HepG2 (cell line): ENCODE results near the gene TALDO1. TPM values are rescaled to one million over a fixed set of nuclear protein-coding genes. Genes with fewer than 3 reads are reported as not detected.

ENCODE experiments used
- ATAC-seq: fragments of 200-7000 bp; cut with Tn5 transposase; 3 replicates; pipeline ENCODE4 v1.9.1; 2020; ENCODE audit warnings: mild to moderate bottlenecking, moderate library complexity
- BruUV-seq: library from RNA; stranded (reverse); fragments of 400-500 nt; replicated peaks from 2 replicates; lab custom pipeline; 2021; lab: Mats Ljungman, UMichigan
- CTCF ChIA-PET: fragments of 300-600 bp; formaldehyde crosslinking; extraction: SDS; loops from one replicate; lab custom pipeline; 2021; ENCODE audit warnings: low total read pairs, inconsistent platforms, low intra/inter-chr PET ratio; lab: Yijun Ruan, JAX
- POLR2A ChIA-PET: fragments of 350-600 bp; sonication (Branson Sonifier 250); formaldehyde crosslinking; loops from one replicate; lab custom pipeline; 2020; ENCODE audit warnings: antibody characterized with exemption, inconsistent platforms; lab: Yijun Ruan, JAX
- DNase-seq: peaks from one replicate; pipeline ENCODE4 v3.0.0-alpha.2; 2015; ENCODE audit warnings: low spot score
- FAIRE-seq: peaks from 3 replicates; lab custom pipeline; 2011; peaks lifted over from hg19 to GRCh38; lab: Jason Lieb, UNC
- H2AFZ ChIP-seq: one replicate; pipeline ENCODE4 v1.6.1; 2011; ENCODE audit warnings: low read length, inconsistent platforms
- H3K27ac ChIP-seq: fragments of 300-600 bp; 3 replicates; pipeline ENCODE4 v1.8.0; 2011; ENCODE audit warnings: mixed run types, mild to moderate bottlenecking, mixed read lengths, low read length, inconsistent platforms; ENCODE audit not compliant: insufficient read depth; ENCODE audit errors: extremely low read length
- H3K27me3 ChIP-seq, 2 experiments: fragments of 200-600 bp in 1 of 2; 2 replicates in 1 of 2; 3 replicates in 1 of 2; pipeline versions ENCODE4 v1.6.0 to v1.8.0; 2011; ENCODE audit warnings: low read length in 2 of 2, mild to moderate bottlenecking in 2 of 2, moderate library complexity in 2 of 2, inconsistent platforms in 1 of 2; ENCODE audit not compliant: insufficient read depth in 2 of 2, control insufficient read depth in 1 of 2
- H3K36me3 ChIP-seq, 2 experiments: fragments of 200-600 bp in 1 of 2; replicated peaks in 1 of 2; 2 replicates in 1 of 2; 3 replicates in 1 of 2; pipeline versions ENCODE4 v1.5.1 to v1.8.0; 2011; ENCODE audit warnings: low read length in 2 of 2, inconsistent platforms in 1 of 2; ENCODE audit not compliant: insufficient read depth in 2 of 2, control insufficient read depth in 1 of 2
- H3K4me1 ChIP-seq: 2 replicates; pipeline ENCODE4 v1.5.1; 2012; ENCODE audit warnings: low read length, inconsistent platforms; ENCODE audit not compliant: insufficient read depth
- H3K4me2 ChIP-seq: 2 replicates; pipeline ENCODE4 v1.6.0; 2011; ENCODE audit warnings: low read depth, low read length, inconsistent platforms
- H3K4me3 ChIP-seq, 3 experiments: fragments of 200-600 bp in 1 of 3; sonication (generic), shearing (Covaris generic) in 1 of 3; replicated peaks in 1 of 3; 2 replicates each; pipeline ENCODE4 v1.5.1; 2011 to 2016; ENCODE audit warnings: low read length in 3 of 3, inconsistent platforms in 2 of 3, low read depth in 2 of 3, mild to moderate bottlenecking in 2 of 3, control low read depth in 1 of 3, mixed read lengths in 1 of 3; ENCODE audit not compliant: insufficient read depth in 1 of 3
- H3K79me2 ChIP-seq: one replicate; pipeline ENCODE4 v1.6.1; 2011; ENCODE audit warnings: low read length, inconsistent platforms; ENCODE audit not compliant: insufficient read depth
- H3K9ac ChIP-seq: 2 replicates; pipeline ENCODE4 v1.6.0; 2011; ENCODE audit warnings: mild to moderate bottlenecking, low read depth, low read length, inconsistent platforms; ENCODE audit not compliant: insufficient read depth
- H3K9me3 ChIP-seq: 2 replicates; pipeline ENCODE4 v1.5.1; 2012; ENCODE audit warnings: mild to moderate bottlenecking, low read length
- H4K20me1 ChIP-seq: 2 replicates; pipeline ENCODE4 v1.6.0; 2011; ENCODE audit warnings: inconsistent platforms, mild to moderate bottlenecking, low read length, moderate library complexity; ENCODE audit not compliant: insufficient read depth
- AGO2 ChIP-seq: fragments of 200-400 bp; formaldehyde crosslinking; optimal IDR thresholded peaks from 2 replicates; pipeline ENCODE3; 2017; ENCODE audit warnings: mild to moderate bottlenecking, low read depth, low read length, moderate library complexity
- BATF2 ChIP-seq: sonication (generic); formaldehyde crosslinking; IDR thresholded peaks from 2 replicates; pipeline ENCODE4 v1.8.0; 2022; ENCODE audit warnings: mild to moderate bottlenecking, missing genetic modification reagents, moderate library complexity
- GATAD1 ChIP-seq: IDR thresholded peaks from 2 replicates; pipeline ENCODE4 v1.6.1; 2016; ENCODE audit warnings: missing genetic modification reagents, missing compliant biosample characterization
- GLMP ChIP-seq: sonication (generic); formaldehyde crosslinking; IDR thresholded peaks from 2 replicates; pipeline ENCODE4 v1.9.0; 2021; ENCODE audit warnings: missing genetic modification reagents, mild to moderate bottlenecking, borderline replicate concordance
- KDM3A ChIP-seq: IDR thresholded peaks from 2 replicates; pipeline ENCODE4 v1.6.1; 2018; ENCODE audit warnings: low read depth, missing compliant biosample characterization
- KDM6A ChIP-seq: IDR thresholded peaks from 2 replicates; pipeline ENCODE4 v1.6.1; 2016; ENCODE audit warnings: low read depth
- PCBP1 ChIP-seq: fragments of 200-400 bp; formaldehyde crosslinking; IDR thresholded peaks from 2 replicates; pipeline ENCODE4 v1.6.1; 2017; ENCODE audit warnings: mild to moderate bottlenecking, low read depth, low read length, borderline replicate concordance
- PHF8 ChIP-seq: sonication (generic); formaldehyde crosslinking; IDR thresholded peaks from 2 replicates; pipeline ENCODE4 v1.5.0; 2020; ENCODE audit warnings: missing genetic modification reagents
- SP140L ChIP-seq: sonication (generic); formaldehyde crosslinking; IDR thresholded peaks from 2 replicates; pipeline ENCODE4 v1.4.0; 2020; ENCODE audit warnings: missing genetic modification reagents, borderline replicate concordance
- TMF1 ChIP-seq: sonication (generic); formaldehyde crosslinking; IDR thresholded peaks from 2 replicates; pipeline ENCODE4 v1.8.1; 2022; ENCODE audit warnings: low read depth, missing genetic modification reagents
- ZBTB38 ChIP-seq: sonication (generic); formaldehyde crosslinking; IDR thresholded peaks from 2 replicates; pipeline ENCODE4 v1.5.1; 2020; ENCODE audit warnings: mild to moderate bottlenecking, missing genetic modification reagents
- ZNF33B ChIP-seq: sonication (generic); formaldehyde crosslinking; IDR thresholded peaks from 2 replicates; pipeline ENCODE4 v1.5.1; 2020; ENCODE audit warnings: mild to moderate bottlenecking, missing genetic modification reagents
- ZNF7 ChIP-seq: IDR thresholded peaks from 2 replicates; pipeline ENCODE4 v1.6.1; 2016; ENCODE audit warnings: missing biosample characterization, missing genetic modification reagents
- ZNF772 ChIP-seq: sonication (generic); formaldehyde crosslinking; IDR thresholded peaks from 2 replicates; pipeline ENCODE4 v1.5.0; 2020; ENCODE audit warnings: mild to moderate bottlenecking, missing genetic modification reagents
- ZNF776 ChIP-seq: sonication (generic); formaldehyde crosslinking; IDR thresholded peaks from 2 replicates; pipeline ENCODE4 v1.4.0; 2020; ENCODE audit warnings: mild to moderate bottlenecking, missing genetic modification reagents
- WGBS: methylation state at CpG from one replicate; pipeline ENCODE4 v1.1.6; 2017; ENCODE audit warnings: low lambda C conversion rate; 5-methylcytosine and 5-hydroxymethylcytosine counted together
- in situ Hi-C: cut with HindIII; loops from 2 replicates; pipeline ENCODE4 v1.10.0; 2017; ENCODE audit warnings: low pct_unique_long_range_greater_than_20kb; ENCODE audit not compliant: extremely low pct_ligation_motif_present
- intact Hi-C: fragments of 100-400 bp; cut with micrococcal nuclease; formaldehyde crosslinking; loops from one replicate; pipeline ENCODE4 v1.10.0; 2022; ENCODE audit not compliant: unreplicated experiment
- polyA plus RNA-seq, 8 experiments: library from polyadenylated mRNA; depleted of rRNA in 3 of 8; stranded (reverse) in 7 of 8; unstranded in 1 of 8; fragments of >200 nt; fragmentation: Illumina TruSeq in 4 of 8; extraction: Trizol in 4 of 8; gene quantifications; 2 replicates each; pipeline versions ENCODE4 v1.2.1 to v1.2.3, GENCODE V29; 2011 to 2016; ENCODE audit warnings: low read depth in 4 of 8, missing spikeins in 1 of 8, mixed read lengths in 1 of 8; ENCODE audit not compliant: insufficient read depth in 1 of 8
- total RNA-seq, 5 experiments: library from RNA; depleted of rRNA; stranded (reverse); fragments of >200 nt; fragmentation: Illumina TruSeq; extraction: Trizol; gene quantifications; 2 replicates each; pipeline ENCODE4 v1.2.3, GENCODE V29; 2016; ENCODE audit warnings: low read depth in 1 of 5
- TF ChIP-seq, protein P1 (sequence below): sonication (generic); formaldehyde crosslinking; IDR thresholded peaks from 2 replicates; pipeline ENCODE4 v1.4.0; 2020; ENCODE audit warnings: mild to moderate bottlenecking, missing genetic modification reagents

The TALDO1 gene
- total and polyA plus RNA-seq, 2 of the 13 experiments (the other 11 are each of a cell fraction or from before 2014, with no cell fraction given), result 107 to 240 TPM

GRCh38 chr11:724778-725386 lies 22.4 kb upstream of the TALDO1 start:
- H4K20me1 ChIP-seq, result peaks cover 7% of the 10 kb centered on the region; the same call in 1 of the 2 replicates
- no peaks in the 10 kb centered on the region for H3K79me2 ChIP-seq
- no peak overlapping the region for H3K9ac ChIP-seq
- BruUV-seq, result no TSS peak
- in situ Hi-C loops, result loop anchor here (5.0 kb wide), 1 partner anchor 68 kb away; no protein-coding TSS in a partner anchor
- intact Hi-C loops, result no loop called here
- H3K27me3 ChIP-seq, result no peaks in the 10 kb centered on the region
- no peak overlapping the region for H3K4me2 ChIP-seq
- H3K4me3 ChIP-seq, result no peak overlapping the region
- no peak overlapping the region for H3K27ac ChIP-seq
- DNase-seq (no peak), ATAC-seq (no peak), FAIRE-seq (no peak)
- peaks cover 34% of the 10 kb centered on the region for H3K4me1 ChIP-seq
- H2AFZ ChIP-seq, result no peak overlapping the region
- ChIA-PET POLR2A (interaction anchor here (1.5 to 12.6 kb wide), 3 partner anchors 12 to 28 kb away, joined by 3 to 203 read pairs (median 61); partner anchors contain the start of genes DEAF1, EPS8L2 and TMEM80), CTCF (no interaction called here)
- H3K36me3 ChIP-seq, result peaks cover 22 to 44% of the 10 kb centered on the region in 2 experiments
- WGBS, result 98% methylated on average over 12 of the region's 18 CpGs
- H3K9me3 ChIP-seq, result no peaks in the 10 kb centered on the region
- TF ChIP-seq, protein P1, sequence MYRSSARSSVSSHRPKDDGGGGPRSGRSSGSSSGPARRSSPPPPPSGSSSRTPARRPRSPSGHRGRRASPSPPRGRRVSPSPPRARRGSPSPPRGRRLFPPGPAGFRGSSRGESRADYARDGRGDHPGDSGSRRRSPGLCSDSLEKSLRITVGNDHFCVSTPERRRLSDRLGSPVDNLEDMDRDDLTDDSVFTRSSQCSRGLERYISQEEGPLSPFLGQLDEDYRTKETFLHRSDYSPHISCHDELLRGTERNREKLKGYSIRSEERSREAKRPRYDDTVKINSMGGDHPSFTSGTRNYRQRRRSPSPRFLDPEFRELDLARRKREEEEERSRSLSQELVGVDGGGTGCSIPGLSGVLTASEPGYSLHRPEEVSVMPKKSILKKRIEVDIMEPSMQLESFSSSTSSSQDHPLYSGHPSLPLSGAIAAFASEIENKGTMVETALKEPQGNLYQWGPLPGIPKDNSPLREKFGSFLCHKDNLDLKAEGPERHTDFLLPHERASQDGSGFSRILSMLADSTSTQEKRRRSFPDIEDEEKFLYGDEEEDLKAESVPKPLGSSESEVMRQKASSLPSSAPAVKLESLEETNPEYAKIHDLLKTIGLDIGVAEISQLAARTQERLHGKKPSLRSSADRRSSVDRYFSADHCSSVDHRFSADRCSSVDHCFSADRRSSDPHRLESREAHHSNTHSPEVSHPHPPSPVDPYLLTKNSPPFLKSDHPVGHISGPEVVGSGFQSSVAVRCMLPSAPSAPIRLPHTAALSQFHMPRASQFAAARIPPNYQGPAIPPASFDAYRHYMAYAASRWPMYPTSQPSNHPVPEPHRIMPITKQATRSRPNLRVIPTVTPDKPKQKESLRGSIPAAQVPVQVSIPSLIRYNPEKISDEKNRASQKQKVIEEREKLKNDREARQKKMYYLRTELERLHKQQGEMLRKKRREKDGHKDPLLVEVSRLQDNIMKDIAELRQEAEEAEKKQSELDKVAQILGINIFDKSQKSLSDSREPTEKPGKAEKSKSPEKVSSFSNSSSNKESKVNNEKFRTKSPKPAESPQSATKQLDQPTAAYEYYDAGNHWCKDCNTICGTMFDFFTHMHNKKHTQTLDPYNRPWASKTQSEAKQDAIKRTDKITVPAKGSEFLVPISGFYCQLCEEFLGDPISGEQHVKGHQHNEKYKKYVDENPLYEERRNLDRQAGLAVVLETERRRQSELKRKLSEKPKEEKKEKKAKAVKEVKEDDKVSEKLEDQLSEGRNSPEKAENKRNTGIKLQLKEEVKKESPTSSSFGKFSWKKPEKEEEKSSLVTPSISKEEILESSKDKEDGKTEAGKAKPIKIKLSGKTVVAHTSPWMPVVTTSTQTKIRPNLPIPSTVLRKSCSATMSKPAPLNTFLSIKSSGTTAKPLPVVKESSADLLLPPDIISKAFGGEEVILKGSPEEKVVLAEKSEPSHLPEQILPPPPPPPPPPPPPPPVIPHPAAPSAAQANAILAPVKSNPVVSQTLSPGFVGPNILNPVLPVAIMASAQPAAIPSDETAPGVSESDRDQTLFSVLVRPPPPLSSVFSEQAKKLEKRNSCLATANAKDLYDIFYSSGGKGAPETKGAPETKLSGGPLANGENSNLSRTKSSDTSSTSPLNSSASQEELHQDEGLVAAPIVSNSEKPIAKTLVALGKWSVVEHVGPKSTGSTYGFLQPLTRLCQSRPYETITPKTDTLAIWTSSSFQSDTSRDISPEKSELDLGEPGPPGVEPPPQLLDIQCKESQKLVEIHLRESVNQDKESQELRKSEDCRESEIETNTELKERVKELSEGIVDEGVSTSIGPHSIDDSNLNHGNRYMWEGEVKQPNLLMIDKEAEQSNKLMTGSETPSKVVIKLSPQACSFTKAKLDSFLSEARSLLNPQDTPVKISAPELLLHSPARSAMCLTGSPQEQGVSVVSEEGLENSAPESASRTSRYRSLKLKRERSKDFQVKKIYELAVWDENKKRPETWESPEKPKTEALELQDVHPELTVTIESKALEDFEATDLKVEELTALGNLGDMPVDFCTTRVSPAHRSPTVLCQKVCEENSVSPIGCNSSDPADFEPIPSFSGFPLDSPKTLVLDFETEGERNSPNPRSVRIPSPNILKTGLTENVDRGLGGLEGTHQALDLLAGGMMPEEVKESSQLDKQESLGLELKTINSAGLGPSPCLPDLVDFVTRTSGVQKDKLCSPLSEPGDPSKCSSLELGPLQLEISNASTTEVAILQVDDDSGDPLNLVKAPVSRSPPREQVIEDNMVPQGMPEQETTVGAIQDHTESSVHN, result no peak
- TF ChIP-seq GLMP, result no peak
- no peak for TF ChIP-seq KDM3A (CRISPR knock-in tag)
- TF ChIP-seq ZNF7 (CRISPR knock-in tag), result no peak
- TF ChIP-seq PHF8 (CRISPR knock-in tag), result no peak
- no peak for TF ChIP-seq ZBTB38 (CRISPR knock-in tag)
- no peak for TF ChIP-seq GATAD1 (CRISPR knock-in tag)
- TF ChIP-seq PCBP1, result 0 out of 2 replicates have a peak, but pooled peaks have one; percentile 55
- TF ChIP-seq KDM6A (CRISPR knock-in tag), result no peak
- TF ChIP-seq ZNF776, result no peak
- TF ChIP-seq AGO2, result peak; percentile 43
- no peak for TF ChIP-seq ZNF33B (CRISPR knock-in tag)
- TF ChIP-seq TMF1, result no peak
- no peak for TF ChIP-seq ZNF772
- no peak for TF ChIP-seq BATF2
- no peak for TF ChIP-seq SP140L (CRISPR knock-in tag)
